SK-N-SH (cell line): Measurements from ENCODE around the gene LNX2. TPM values are rescaled to one million over a fixed set of nuclear protein-coding genes. Genes with fewer than 3 reads are reported as not detected.
A peak's percentile ranks its signal among the peaks of the same experiment; 100 is the strongest.

Experiments used
- CTCF ChIA-PET: fragments of 300-600, 350-600 bp; formaldehyde crosslinking; extraction: SDS; loops from one replicate; lab custom pipeline; 2021; lab: Yijun Ruan, JAX
- POLR2A ChIA-PET: fragments of 350-600 bp; sonication (Branson Sonifier 250); formaldehyde crosslinking; extraction: SDS; loops from one replicate; lab custom pipeline; 2020; ENCODE audit warnings: antibody characterized with exemption, inconsistent platforms; lab: Yijun Ruan, JAX
- DNase-seq: peaks from one replicate; pipeline ENCODE4 v3.0.0; 2012
- H2AFZ ChIP-seq: fragments of 200-600 bp; sonication (generic); 2 replicates; pipeline ENCODE4 v1.8.1; 2016; ENCODE audit warnings: antibody characterized with exemption, mild to moderate bottlenecking, low read depth
- H3F3A ChIP-seq: fragments of 200-600 bp; sonication (generic); replicated peaks from 2 replicates; pipeline ENCODE3; 2016; ENCODE audit warnings: antibody characterized with exemption, mild to moderate bottlenecking; ENCODE audit not compliant: insufficient read depth
- H3K27ac ChIP-seq, 2 experiments: fragments of 200-500 bp in 1 of 2; fragments of 200-600 bp in 1 of 2; sonication (Bioruptor generic) in 1 of 2; sonication (generic), shearing (Covaris generic) in 1 of 2; 2 replicates each; pipeline versions ENCODE4 v1.5.1 to v1.6.1; 2014 to 2016; ENCODE audit warnings: low read depth in 2 of 2, inconsistent platforms in 1 of 2, low read length in 1 of 2, mild to moderate bottlenecking in 1 of 2, mixed read lengths in 1 of 2
- H3K27me3 ChIP-seq: fragments of 200-600 bp; sonication (generic), shearing (Covaris generic); 2 replicates; pipeline ENCODE4 v1.6.1; 2016; ENCODE audit warnings: mixed run types; ENCODE audit not compliant: insufficient read depth
- H3K36me3 ChIP-seq, 2 experiments: fragments of 200-500 bp in 1 of 2; fragments of 200-600 bp in 1 of 2; sonication (Bioruptor generic) in 1 of 2; sonication (generic) in 1 of 2; replicated peaks in 1 of 2; 2 replicates each; pipeline versions ENCODE3 to v1.5.1; 2014 to 2016; ENCODE audit warnings: low read length in 1 of 2, mild to moderate bottlenecking in 1 of 2; ENCODE audit not compliant: insufficient read depth in 2 of 2, control insufficient read depth in 1 of 2
- H3K4me1 ChIP-seq, 2 experiments: fragments of 200-500 bp in 1 of 2; fragments of 200-600 bp in 1 of 2; sonication (Bioruptor generic) in 1 of 2; sonication (generic), shearing (Covaris generic) in 1 of 2; 2 replicates each; pipeline versions ENCODE4 v1.5.1 to v1.6.1; 2014 to 2016; ENCODE audit warnings: low read depth in 1 of 2, low read length in 1 of 2, mixed run types in 1 of 2; ENCODE audit not compliant: insufficient read depth in 2 of 2, control insufficient read depth in 1 of 2
- H3K4me2 ChIP-seq: fragments of 200-600 bp; sonication (generic), shearing (Covaris generic); 2 replicates; pipeline ENCODE4 v1.6.1; 2017; ENCODE audit warnings: mixed run types
- H3K4me3 ChIP-seq, 2 experiments: fragments of 200-500 bp in 1 of 2; fragments of 200-600 bp in 1 of 2; sonication (Bioruptor generic) in 1 of 2; sonication (generic), shearing (Covaris generic) in 1 of 2; 2 replicates each; pipeline versions ENCODE4 v1.5.1 to v1.8.1; 2014 to 2016; ENCODE audit warnings: low read depth in 2 of 2, inconsistent platforms in 1 of 2, low read length in 1 of 2, mild to moderate bottlenecking in 1 of 2, mixed read lengths in 1 of 2, moderate library complexity in 1 of 2
- H3K79me2 ChIP-seq: fragments of 200-600 bp; sonication (generic); 2 replicates; pipeline ENCODE4 v1.8.1; 2017; ENCODE audit warnings: mild to moderate bottlenecking; ENCODE audit not compliant: insufficient read depth
- H3K9ac ChIP-seq: fragments of 200-600 bp; sonication (generic); 2 replicates; pipeline ENCODE4 v1.6.1; 2017; ENCODE audit warnings: mixed run types
- H3K9me2 ChIP-seq: fragments of 200-600 bp; sonication (generic); 2 replicates; pipeline ENCODE4 v1.6.1; 2017; ENCODE audit warnings: mixed run types
- H3K9me3 ChIP-seq: fragments of 200-600 bp; sonication (generic); 2 replicates; pipeline ENCODE4 v1.6.1; 2017; ENCODE audit warnings: mixed run types, mild to moderate bottlenecking, moderate library complexity
- H4K20me1 ChIP-seq: fragments of 200-600 bp; sonication (generic); 2 replicates; pipeline ENCODE4 v1.6.1; 2017; ENCODE audit warnings: mild to moderate bottlenecking, mixed run types; ENCODE audit not compliant: insufficient read depth
- FOSL2 ChIP-seq: IDR thresholded peaks from 2 replicates; pipeline ENCODE4 v1.4.0; 2012; ENCODE audit warnings: low read depth, mild to moderate bottlenecking, moderate library complexity, borderline replicate concordance
- GABPA ChIP-seq: IDR thresholded peaks from 2 replicates; pipeline ENCODE4 v1.4.0; 2012; ENCODE audit warnings: low read depth, mild to moderate bottlenecking
- NRF1 ChIP-seq: IDR thresholded peaks from 2 replicates; pipeline ENCODE4 v1.6.1; 2012; ENCODE audit warnings: low read depth, mild to moderate bottlenecking, low read length
- POLR2AphosphoS5 ChIP-seq: IDR thresholded peaks from 2 replicates; pipeline ENCODE4 v1.6.1; 2012; ENCODE audit warnings: low read depth, low read length
- RAD21 ChIP-seq: IDR thresholded peaks from 2 replicates; pipeline ENCODE4 v1.6.1; 2012; ENCODE audit warnings: mild to moderate bottlenecking, low read length
- USF2 ChIP-seq: fragments of 150-350 bp; IDR thresholded peaks from 2 replicates; pipeline ENCODE4 v1.6.1; 2017; ENCODE audit warnings: antibody characterized with exemption, low read length, low read depth, borderline replicate concordance
- WGBS: methylation state at CpG from one replicate; pipeline ENCODE4 v1.1.6; 2017; ENCODE audit warnings: low lambda C conversion rate; 5-methylcytosine and 5-hydroxymethylcytosine counted together
- polyA plus RNA-seq, 3 experiments: library from polyadenylated mRNA; depleted of rRNA; stranded (reverse); fragments of >200 nt; gene quantifications; 2 replicates each; pipeline ENCODE4 v1.2.3, GENCODE V29; 2012
- TF ChIP-seq, protein P1 (sequence below): fragments of 200-600 bp; sonication (generic); IDR thresholded peaks from 2 replicates; pipeline ENCODE4 v1.6.1; 2017; ENCODE audit warnings: antibody characterized with exemption, mild to moderate bottlenecking, moderate library complexity
- TF ChIP-seq, protein P2 (sequence below): fragments of 150-350 bp; IDR thresholded peaks from 2 replicates; pipeline ENCODE4 v1.6.1; 2016; ENCODE audit warnings: mild to moderate bottlenecking, low read depth, low read length

Gene LNX2
- polyA plus RNA-seq, 1 of the 3 experiments (the other 2 are of a cell fraction), result 3.7 TPM

GRCh38 chr13:27665333-27665732, 45.0 kb upstream of the LNX2 start:
- Histone ChIP-seq H3K4me3 (no peak overlapping the region), H2AFZ (no peak overlapping the region), H3K4me1 (peaks cover 0 to 4% of the 10 kb centered on the region in 2 experiments; a peak in 2 of 4 replicates), H3F3A (peaks cover 5% of the 10 kb centered on the region), H3K9me2 (no peaks in the 10 kb centered on the region), H3K9ac (no peak overlapping the region), H3K27ac (no peak overlapping the region), H4K20me1 (no peaks in the 10 kb centered on the region), H3K36me3 (peaks cover 12 to 16% of the 10 kb centered on the region in 2 experiments), H3K4me2 (no peak overlapping the region), H3K79me2 (peaks cover 2% of the 10 kb centered on the region; the same call in 1 of the 2 replicates), H3K27me3 (no peaks in the 10 kb centered on the region), H3K9me3 (no peaks in the 10 kb centered on the region)
- TF ChIP-seq, protein P1, sequence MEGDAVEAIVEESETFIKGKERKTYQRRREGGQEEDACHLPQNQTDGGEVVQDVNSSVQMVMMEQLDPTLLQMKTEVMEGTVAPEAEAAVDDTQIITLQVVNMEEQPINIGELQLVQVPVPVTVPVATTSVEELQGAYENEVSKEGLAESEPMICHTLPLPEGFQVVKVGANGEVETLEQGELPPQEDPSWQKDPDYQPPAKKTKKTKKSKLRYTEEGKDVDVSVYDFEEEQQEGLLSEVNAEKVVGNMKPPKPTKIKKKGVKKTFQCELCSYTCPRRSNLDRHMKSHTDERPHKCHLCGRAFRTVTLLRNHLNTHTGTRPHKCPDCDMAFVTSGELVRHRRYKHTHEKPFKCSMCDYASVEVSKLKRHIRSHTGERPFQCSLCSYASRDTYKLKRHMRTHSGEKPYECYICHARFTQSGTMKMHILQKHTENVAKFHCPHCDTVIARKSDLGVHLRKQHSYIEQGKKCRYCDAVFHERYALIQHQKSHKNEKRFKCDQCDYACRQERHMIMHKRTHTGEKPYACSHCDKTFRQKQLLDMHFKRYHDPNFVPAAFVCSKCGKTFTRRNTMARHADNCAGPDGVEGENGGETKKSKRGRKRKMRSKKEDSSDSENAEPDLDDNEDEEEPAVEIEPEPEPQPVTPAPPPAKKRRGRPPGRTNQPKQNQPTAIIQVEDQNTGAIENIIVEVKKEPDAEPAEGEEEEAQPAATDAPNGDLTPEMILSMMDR, result peak; percentile 38
- TF ChIP-seq USF2 (no peak), RAD21 (peak; percentile 24; the same call in 1 of the 2 replicates)
- DNase-seq, result no peak
- WGBS, result 67% methylated on average over 3 of the region's 3 CpGs
- ChIA-PET CTCF (interaction anchor here (1.3 to 2.2 kb wide), 3 partner anchors 16 to 162 kb away, joined by 4 to 5 read pairs (median 5); partner anchors contain the start of gene LNX2), POLR2A (no interaction called here)

DNA sequence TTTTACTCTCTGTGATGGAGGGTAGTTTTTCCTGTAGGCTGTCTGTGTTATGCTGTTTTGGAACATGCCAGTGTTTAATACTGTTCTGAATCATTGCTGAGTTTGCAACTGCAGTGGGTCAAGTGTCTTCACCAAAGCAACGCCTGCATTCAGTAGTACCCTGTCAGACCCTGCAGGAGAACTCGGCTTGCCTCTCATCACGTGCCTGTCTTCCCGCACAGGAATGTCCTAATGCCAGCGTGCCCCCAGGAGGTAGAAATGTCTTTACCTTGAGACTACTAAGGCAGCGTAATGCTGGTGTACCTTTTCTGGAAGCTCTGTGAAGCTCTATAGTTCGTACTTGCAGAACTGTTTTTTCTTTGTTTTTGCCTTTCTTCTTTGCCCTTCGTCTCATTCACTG, 43.6 kb upstream of the LNX2 start:
- no peak overlapping the region for H3K27ac ChIP-seq
- peaks cover 4% of the 10 kb centered on the region in 2 experiments for H3K4me1 ChIP-seq
- no peaks in the 10 kb centered on the region for H3K9me3 ChIP-seq
- peaks cover 5% of the 10 kb centered on the region for H3F3A ChIP-seq
- H2AFZ ChIP-seq, result no peak overlapping the region
- no peak overlapping the region for H3K4me3 ChIP-seq
- no peak overlapping the region for H3K9ac ChIP-seq
- H3K36me3 ChIP-seq, result peaks cover 12 to 16% of the 10 kb centered on the region in 2 experiments
- no peak for TF ChIP-seq GABPA
- TF ChIP-seq NRF1, result no peak
- TF ChIP-seq FOSL2, result no peak
- TF ChIP-seq RAD21, result no peak
- TF ChIP-seq, protein P2, sequence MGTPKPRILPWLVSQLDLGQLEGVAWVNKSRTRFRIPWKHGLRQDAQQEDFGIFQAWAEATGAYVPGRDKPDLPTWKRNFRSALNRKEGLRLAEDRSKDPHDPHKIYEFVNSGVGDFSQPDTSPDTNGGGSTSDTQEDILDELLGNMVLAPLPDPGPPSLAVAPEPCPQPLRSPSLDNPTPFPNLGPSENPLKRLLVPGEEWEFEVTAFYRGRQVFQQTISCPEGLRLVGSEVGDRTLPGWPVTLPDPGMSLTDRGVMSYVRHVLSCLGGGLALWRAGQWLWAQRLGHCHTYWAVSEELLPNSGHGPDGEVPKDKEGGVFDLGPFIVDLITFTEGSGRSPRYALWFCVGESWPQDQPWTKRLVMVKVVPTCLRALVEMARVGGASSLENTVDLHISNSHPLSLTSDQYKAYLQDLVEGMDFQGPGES, result no peak
- TF ChIP-seq POLR2AphosphoS5, result no peak
- WGBS, result 94% methylated on average over 8 of the region's 8 CpGs
- H3K79me2 ChIP-seq, result peaks cover 4% of the 10 kb centered on the region; the same call in 1 of the 2 replicates
- no peak overlapping the region for H3K4me2 ChIP-seq
- H3K27me3 ChIP-seq, result no peaks in the 10 kb centered on the region
- H4K20me1 ChIP-seq, result no peaks in the 10 kb centered on the region
- ChIA-PET POLR2A (no interaction called here), CTCF (interaction anchor here (2.2 kb wide), 1 partner anchor 14 kb away, joined by 5 read pairs; no protein-coding TSS in a partner anchor)
- DNase-seq, result no peak
- H3K9me2 ChIP-seq, result no peaks in the 10 kb centered on the region
